HG03354 (cell line): ENCODE data around the gene THEMIS.
A peak's percentile ranks its signal among the peaks of the same experiment; 100 is the strongest.
"Not testable (repeated sequence)": the region's sequence is repeated elsewhere in the genome, so short reads cannot be mapped to it uniquely, and the experiment has no call there.

Experiments used
- ATAC-seq: cut with Tn5 transposase; IDR thresholded peaks from one replicate; pipeline ENCODE4 v1.9.1; 2021; ENCODE audit warnings: mild to moderate bottlenecking; ENCODE audit not compliant: unreplicated experiment, poor library complexity, severe bottlenecking

The THEMIS gene

GRCh38 chr6:127900935-127901334 lies at the start of gene THEMIS:
THEMIS (minus strand) TSS chr6:127901058; CDS start chr6:127900932, 126 bp downstream.
- ATAC-seq: no peak

GRCh38 chr6:127949251-127949650 lies 48.4 kb upstream of the THEMIS start:
- no peak for ATAC-seq

GRCh38 chr6:127946388-127946787 lies 45.5 kb upstream of the THEMIS start:
- ATAC-seq: no peak

- no peak for ATAC-seq
Measured at GRCh38 chr6:127945434-127946097, 44.7 kb upstream of the THEMIS start.

GRCh38 chr6:127941228-127941627 lies 40.4 kb upstream of the THEMIS start:
- ATAC-seq: no peak

- ATAC-seq: no peak
Measured at GRCh38 chr6:127939442-127940066, 38.7 kb upstream of the THEMIS start.

GRCh38 chr6:127938701-127939100 lies 37.8 kb upstream of the THEMIS start:
- peak; percentile 49 for ATAC-seq

- ATAC-seq: no peak
Measured at GRCh38 chr6:127937747-127938146, 36.9 kb upstream of the THEMIS start.

- ATAC-seq: no peak
Measured at GRCh38 chr6:127937102-127937501, 36.2 kb upstream of the THEMIS start.

GRCh38 chr6:127934956-127935355 lies 34.1 kb upstream of the THEMIS start:
- ATAC-seq: no peak

- no peak for ATAC-seq
Measured at GRCh38 chr6:127933852-127934840, 33.3 kb upstream of the THEMIS start.

GRCh38 chr6:127933137-127933536 lies 32.3 kb upstream of the THEMIS start:
- no peak for ATAC-seq

GRCh38 chr6:127932708-127933107 lies 31.9 kb upstream of the THEMIS start:
- no peak for ATAC-seq

GRCh38 chr6:127926441-127926840 lies 25.6 kb upstream of the THEMIS start:
- not testable (repeated sequence) for ATAC-seq

GRCh38 chr6:127924440-127924839 lies 23.6 kb upstream of the THEMIS start:
- ATAC-seq: no peak

- ATAC-seq: no peak
Measured at GRCh38 chr6:127924031-127924430, 23.2 kb upstream of the THEMIS start.

GRCh38 chr6:127923135-127923534 lies 22.3 kb upstream of the THEMIS start:
- no peak for ATAC-seq

GRCh38 chr6:127921982-127922381 lies 21.1 kb upstream of the THEMIS start:
- ATAC-seq: no peak

- no peak for ATAC-seq
Measured at GRCh38 chr6:127920804-127921203, 19.9 kb upstream of the THEMIS start.
